ENCODE measurements around the gene RAB5A.

DNA sequence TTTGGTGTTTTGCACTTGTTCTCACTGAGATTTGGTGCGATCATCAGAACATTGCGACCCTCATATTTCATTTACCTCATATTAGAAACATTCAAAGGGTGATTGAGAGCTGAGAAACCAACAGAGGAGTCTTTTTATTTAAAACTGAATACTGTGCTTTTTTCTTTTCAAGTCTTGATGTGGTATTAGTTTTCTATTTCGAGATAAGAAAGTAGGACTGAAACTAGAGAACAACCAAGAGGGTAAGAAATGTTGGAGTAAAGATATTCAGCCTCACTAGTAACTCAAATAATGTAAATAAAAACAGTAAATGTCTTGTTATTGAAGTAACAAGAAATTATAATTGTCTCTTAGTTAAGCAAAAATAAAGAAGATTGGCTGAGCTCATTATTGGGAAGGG, 39.4 kb upstream of the RAB5A start:
- TF ChIP-seq RAD51 (IDR thresholded peaks at IDR 0.05) (no peak), RAD21 (IDR thresholded peaks at IDR 0.05; ENCODE audit: insufficient read depth, low read depth, low read length) (no peak), ATF7 (IDR thresholded peaks at IDR 0.05; ENCODE audit: low read depth) (no peak), ZNF24 (IDR thresholded peaks at IDR 0.05) (no peak), EZH2 (IDR thresholded peaks at IDR 0.05; ENCODE audit: borderline replicate concordance, control insufficient read depth, low read depth, low read length) (no peak), POLR2AphosphoS2 (IDR thresholded peaks at IDR 0.05; ENCODE audit: low read depth, low read length) (no peak), NR2C2 (IDR thresholded peaks at IDR 0.05; ENCODE audit: borderline replicate concordance, control insufficient read depth, insufficient read length, low read depth) (no peak)
- TF ChIP-seq, protein P1, sequence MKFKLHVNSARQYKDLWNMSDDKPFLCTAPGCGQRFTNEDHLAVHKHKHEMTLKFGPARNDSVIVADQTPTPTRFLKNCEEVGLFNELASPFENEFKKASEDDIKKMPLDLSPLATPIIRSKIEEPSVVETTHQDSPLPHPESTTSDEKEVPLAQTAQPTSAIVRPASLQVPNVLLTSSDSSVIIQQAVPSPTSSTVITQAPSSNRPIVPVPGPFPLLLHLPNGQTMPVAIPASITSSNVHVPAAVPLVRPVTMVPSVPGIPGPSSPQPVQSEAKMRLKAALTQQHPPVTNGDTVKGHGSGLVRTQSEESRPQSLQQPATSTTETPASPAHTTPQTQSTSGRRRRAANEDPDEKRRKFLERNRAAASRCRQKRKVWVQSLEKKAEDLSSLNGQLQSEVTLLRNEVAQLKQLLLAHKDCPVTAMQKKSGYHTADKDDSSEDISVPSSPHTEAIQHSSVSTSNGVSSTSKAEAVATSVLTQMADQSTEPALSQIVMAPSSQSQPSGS (IDR thresholded peaks at IDR 0.05; ENCODE audit: low read length) = no peak
- TF ChIP-seq, protein P2, sequence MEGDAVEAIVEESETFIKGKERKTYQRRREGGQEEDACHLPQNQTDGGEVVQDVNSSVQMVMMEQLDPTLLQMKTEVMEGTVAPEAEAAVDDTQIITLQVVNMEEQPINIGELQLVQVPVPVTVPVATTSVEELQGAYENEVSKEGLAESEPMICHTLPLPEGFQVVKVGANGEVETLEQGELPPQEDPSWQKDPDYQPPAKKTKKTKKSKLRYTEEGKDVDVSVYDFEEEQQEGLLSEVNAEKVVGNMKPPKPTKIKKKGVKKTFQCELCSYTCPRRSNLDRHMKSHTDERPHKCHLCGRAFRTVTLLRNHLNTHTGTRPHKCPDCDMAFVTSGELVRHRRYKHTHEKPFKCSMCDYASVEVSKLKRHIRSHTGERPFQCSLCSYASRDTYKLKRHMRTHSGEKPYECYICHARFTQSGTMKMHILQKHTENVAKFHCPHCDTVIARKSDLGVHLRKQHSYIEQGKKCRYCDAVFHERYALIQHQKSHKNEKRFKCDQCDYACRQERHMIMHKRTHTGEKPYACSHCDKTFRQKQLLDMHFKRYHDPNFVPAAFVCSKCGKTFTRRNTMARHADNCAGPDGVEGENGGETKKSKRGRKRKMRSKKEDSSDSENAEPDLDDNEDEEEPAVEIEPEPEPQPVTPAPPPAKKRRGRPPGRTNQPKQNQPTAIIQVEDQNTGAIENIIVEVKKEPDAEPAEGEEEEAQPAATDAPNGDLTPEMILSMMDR (IDR thresholded peaks at IDR 0.05 in 2 of 3, conservative IDR thresholded peaks at IDR 0.05 in 1 of 3; ENCODE audit: control insufficient read depth in 2 of 3, extremely low read depth in 1 of 3, insufficient read depth in 1 of 3, low read depth in 3 of 3, low read length in 3 of 3) = no peak
